Transverse colon (tissue), 4 donors: Measurements from ENCODE around the gene NOTUM. TPM values are rescaled to one million over a fixed set of nuclear protein-coding genes. Genes with fewer than 3 reads are reported as not detected.

Experiments used
- DNase-seq: peaks from one replicate; pipeline ENCODE4 v3.0.0-alpha.2; 2019
- H3K27ac ChIP-seq, 4 donors: fragments of 200-600 bp; sonication (generic); 2 replicates each; pipeline ENCODE4 v1.5.1; 2016 to 2018; ENCODE audit warnings: inconsistent platforms in 4 of 4
- H3K27me3 ChIP-seq: fragments of 200-600 bp; sonication (generic); 2 replicates; pipeline ENCODE4 v1.5.1; 2017; ENCODE audit warnings: inconsistent platforms
- H3K36me3 ChIP-seq, 4 donors: fragments of 200-600 bp; sonication (generic); 2 replicates each; pipeline ENCODE4 v1.5.1; 2017 to 2019; ENCODE audit warnings: inconsistent platforms in 4 of 4
- H3K4me1 ChIP-seq, 4 donors: fragments of 200-600 bp; sonication (generic); 2 replicates each; pipeline ENCODE4 v1.5.1; 2017 to 2020; ENCODE audit warnings: inconsistent platforms in 4 of 4
- H3K4me3 ChIP-seq, 4 donors: fragments of 200-600 bp; sonication (generic); 1 replicate in 1 of 4; 2 replicates in 3 of 4; pipeline versions ENCODE4 v1.5.1 to v1.6.1; 2017 to 2019; ENCODE audit warnings: inconsistent platforms in 4 of 4
- H3K9me3 ChIP-seq, 2 donors: fragments of 200-600 bp; sonication (generic); 2 replicates each; pipeline ENCODE4 v1.5.1; 2017 to 2019; ENCODE audit warnings: inconsistent platforms in 2 of 2
- CTCF ChIP-seq, 5 experiments: fragments of 200-600 bp in 3 of 5; fragments of 450-650 bp in 2 of 5; sonication (generic) in 3 of 5; IDR thresholded peaks; 1 replicate in 2 of 5; 2 replicates in 3 of 5; pipeline ENCODE4 v1.5.1; 2016 to 2017; ENCODE audit warnings: antibody characterized with exemption in 5 of 5, inconsistent platforms in 3 of 5, mild to moderate bottlenecking in 2 of 5, moderate library complexity in 1 of 5
- EP300 ChIP-seq: sonication (generic); formaldehyde crosslinking; IDR thresholded peaks from one replicate; pipeline ENCODE4 v1.6.1; 2017; ENCODE audit warnings: antibody characterized with exemption, low read depth
- POLR2A ChIP-seq: fragments of 450-650 bp; IDR thresholded peaks from one replicate; pipeline ENCODE4 v1.6.1; 2016; ENCODE audit warnings: antibody characterized with exemption, mild to moderate bottlenecking, moderate library complexity
- POLR2AphosphoS5 ChIP-seq, 3 donors: sonication (generic); formaldehyde crosslinking; IDR thresholded peaks; one replicate each; pipeline ENCODE4 v1.6.1; 2016; ENCODE audit warnings: antibody characterized with exemption in 3 of 3
- WGBS, 2 donors: methylation state at CpG; one replicate each; pipeline ENCODE4 v1.1.5; 2018; ENCODE audit warnings: low coverage in 1 of 2; 5-methylcytosine and 5-hydroxymethylcytosine counted together
- in situ Hi-C, 4 donors: fragments of 200-750 bp; cut with MboI; loops; one replicate each; pipeline versions ENCODE4 v1.15.0 to v1.15.1; 2017; ENCODE audit warnings: low sequenced_read_pairs in 3 of 4, low pct_ligation_motif_present in 1 of 4, low pct_unique_long_range_greater_than_20kb in 1 of 4
- intact Hi-C: fragments of 100-400 bp; cut with DNase I; formaldehyde crosslinking; loops from one replicate; pipeline ENCODE4 v1.15.1; 2023; ENCODE audit warnings: low total_unique reads
- total RNA-seq, 4 donors: library from RNA; depleted of rRNA; stranded (reverse); fragments of >200 nt; gene quantifications; one replicate each; pipeline ENCODE4 v1.1.0, GENCODE V29; 2016

The NOTUM gene
- total RNA-seq, 4 donors from 2014 or later = not detected

GRCh38 chr17:81926451-81927151 is 34.4 kb downstream of the NOTUM start:
- Histone ChIP-seq H3K9me3 (no peaks in the 10 kb centered on the region), H3K36me3 (peaks cover 0 to 7% (median 1%) of the 10 kb centered on the region in 4 donors), H3K4me1 (peaks cover 34 to 64% (median 58%) of the 10 kb centered on the region in 4 donors), H3K27ac (peak overlapping the region; percentile 97 to 99 (median 97)), H3K4me3 (peak overlapping the region; percentile 71 to 99 (median 82)), H3K27me3 (peaks cover 17% of the 10 kb centered on the region)
- intact Hi-C loops = no loop called here
- WGBS, 2 donors = 0% methylated on average over 2 to 17 of the region's 46 CpGs
- in situ Hi-C loops = no loop called here
- TF ChIP-seq POLR2AphosphoS5 (IDR thresholded peaks at IDR 0.05) (peak; percentile 65 to 84 (median 67)), CTCF (IDR thresholded peaks at IDR 0.05) (no peak), EP300 (no peak), POLR2A (peak; percentile 71)
- peak; percentile 90 for DNase-seq

DNA sequence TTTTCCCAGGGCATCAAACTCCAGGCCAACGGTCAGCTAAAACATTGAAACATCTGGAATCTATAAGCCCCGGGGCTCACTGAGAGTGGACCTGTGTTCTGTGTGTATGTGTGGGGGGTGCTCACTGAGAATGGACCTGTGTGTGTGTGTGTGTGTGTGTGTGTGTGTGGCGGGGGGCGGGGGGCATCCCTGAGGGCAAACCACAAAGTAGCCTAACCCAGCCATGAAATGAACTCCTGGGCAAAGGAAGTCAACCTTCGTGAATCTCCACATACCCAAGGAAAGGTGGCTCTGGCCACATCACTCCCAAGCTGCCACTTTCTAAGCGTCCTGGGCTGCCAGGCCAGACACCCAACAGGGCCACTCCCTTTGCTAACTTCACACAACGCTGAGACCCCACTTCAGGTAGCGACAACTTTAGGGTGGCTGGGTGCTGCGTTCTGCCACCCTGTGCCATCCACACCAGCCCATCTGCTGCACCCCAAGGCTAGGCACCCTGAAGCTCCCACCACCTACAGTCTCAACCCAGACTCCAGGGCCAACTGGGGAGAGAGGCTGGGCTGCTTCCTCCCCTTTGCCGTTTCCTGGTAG is 35.0 kb downstream of the NOTUM start:
- peaks cover 34 to 66% (median 58%) of the 10 kb centered on the region in 4 donors for H3K4me1 ChIP-seq
- TF ChIP-seq EP300 = no peak
- no peak for TF ChIP-seq CTCF (IDR thresholded peaks at IDR 0.05)
- TF ChIP-seq POLR2A = no peak
- no peak for TF ChIP-seq POLR2AphosphoS5 (IDR thresholded peaks at IDR 0.05)
- intact Hi-C loops = no loop called here
- peak overlapping the region; percentile 97 to 99 (median 97) for H3K27ac ChIP-seq
- peaks cover 17% of the 10 kb centered on the region for H3K27me3 ChIP-seq
- H3K9me3 ChIP-seq = no peaks in the 10 kb centered on the region
- DNase-seq = no peak
- H3K4me3 ChIP-seq = peak overlapping the region in 3 of 4 donors; percentile 71 to 99 (median 72)
- 36 to 76% methylated on average over 2 to 8 of the region's 10 CpGs for WGBS, 2 donors
- in situ Hi-C loops = no loop called here
- H3K36me3 ChIP-seq = peaks cover 0 to 7% (median 1%) of the 10 kb centered on the region in 4 donors

GRCh38 chr17:81924557-81925532 is 36.1 kb downstream of the NOTUM start:
- H3K36me3 ChIP-seq = peaks cover 0 to 7% (median 1%) of the 10 kb centered on the region in 4 donors
- H3K4me3 ChIP-seq = no peak overlapping the region
- peaks cover 17% of the 10 kb centered on the region for H3K27me3 ChIP-seq
- H3K27ac ChIP-seq = peak overlapping the region; percentile 97 to 99 (median 97)
- in situ Hi-C loops (no loop called here), intact Hi-C loops (no loop called here)
- peaks cover 34 to 73% (median 65%) of the 10 kb centered on the region in 4 donors for H3K4me1 ChIP-seq
- TF ChIP-seq EP300 (no peak), CTCF (IDR thresholded peaks at IDR 0.05) (no peak), POLR2A (no peak), POLR2AphosphoS5 (IDR thresholded peaks at IDR 0.05) (no peak)
- 72% methylated on average over 18 of the region's 21 CpGs; no CpG with 5 or more reads in 1 of the 2 donors for WGBS, 2 donors
- no peak for DNase-seq
- no peaks in the 10 kb centered on the region for H3K9me3 ChIP-seq
